ENCODE data around the gene KIF26A.

KIF26A gene

GRCh38 chr14:104141621-104142091, 3.3 kb downstream of the KIF26A start:
- H3K27ac ChIP-seq (ENCODE audit: extremely low read depth, low read depth, low read length), result no peak overlapping the region
- no peak for TF ChIP-seq REST (tag by site-specific recombination; IDR thresholded peaks at IDR 0.05)
- peak; percentile 55; the same call in 1 of the 2 replicates for TF ChIP-seq ZBTB48 (tag by site-specific recombination; IDR thresholded peaks at IDR 0.05)
- H3K36me3 ChIP-seq (ENCODE audit: control insufficient read depth in 2 of 2, insufficient read depth in 1 of 2, low read length in 2 of 2), result peaks cover 0 to 16% of the 10 kb centered on the region in 2 experiments; a peak in 1 of 3 replicates
- no peak overlapping the region for H3K4me3 ChIP-seq (ENCODE audit: low read depth, low read length)
- POLR2A ChIA-PET, result no interaction called here
- no peaks in the 10 kb centered on the region for H3K9me3 ChIP-seq (ENCODE audit: control insufficient read depth, insufficient read depth, low read depth, low read length)
- CTCF ChIA-PET, result no interaction called here
- H3K4me1 ChIP-seq (ENCODE audit: control insufficient read depth, insufficient read depth, low read length), result peaks cover 7% of the 10 kb centered on the region

GRCh38 chr14:104142136-104142945, 4.0 kb downstream of the KIF26A start:
- peak; percentile 73 for TF ChIP-seq GLIS2 (tag by site-specific recombination; IDR thresholded peaks at IDR 0.05)
- TF ChIP-seq ZIC2 (tag by site-specific recombination; IDR thresholded peaks at IDR 0.05), result peak; percentile 78
- peak; percentile 68 for TF ChIP-seq GLIS1 (tag by site-specific recombination; IDR thresholded peaks at IDR 0.05)
- no peak for TF ChIP-seq FEZF1 (tag by site-specific recombination; IDR thresholded peaks at IDR 0.05)
- no peak for TF ChIP-seq ZNF274 (IDR thresholded peaks at IDR 0.05; ENCODE audit: low read length)
- TF ChIP-seq ZNF274 (tag by site-specific recombination; IDR thresholded peaks at IDR 0.05; ENCODE audit: borderline replicate concordance), result no peak
- H3K36me3 ChIP-seq (ENCODE audit: control insufficient read depth in 2 of 2, insufficient read depth in 1 of 2, low read length in 2 of 2), result peaks cover 0 to 16% of the 10 kb centered on the region in 2 experiments; a peak in 1 of 3 replicates
- H3K27ac ChIP-seq (ENCODE audit: extremely low read depth, low read depth, low read length), result no peak overlapping the region
- ChIA-PET POLR2A (no interaction called here), CTCF (no interaction called here)
- 0 out of 2 replicates have a peak, but pooled peaks cover 4% of the 10 kb centered on the region for H3K4me1 ChIP-seq (ENCODE audit: control insufficient read depth, insufficient read depth, low read length)
- H3K9me3 ChIP-seq (ENCODE audit: control insufficient read depth, insufficient read depth, low read depth, low read length), result no peaks in the 10 kb centered on the region
- no peak overlapping the region for H3K4me3 ChIP-seq (ENCODE audit: low read depth, low read length)

- ChIA-PET POLR2A (no interaction called here), CTCF (interaction anchor here (0.7 kb wide), 1 partner anchor 14 kb away, joined by 3 read pairs; no protein-coding TSS in a partner anchor)
- Histone ChIP-seq H3K4me1 (ENCODE audit: control insufficient read depth, insufficient read depth, low read length) (0 out of 2 replicates have a peak, but pooled peaks cover 4% of the 10 kb centered on the region), H3K36me3 (ENCODE audit: control insufficient read depth in 2 of 2, insufficient read depth in 1 of 2, low read length in 2 of 2) (peaks cover 0 to 16% of the 10 kb centered on the region in 2 experiments; a peak in 1 of 3 replicates), H3K4me3 (ENCODE audit: low read depth, low read length) (no peak overlapping the region), H3K9me3 (ENCODE audit: control insufficient read depth, insufficient read depth, low read depth, low read length) (no peaks in the 10 kb centered on the region), H3K27ac (ENCODE audit: extremely low read depth, low read depth, low read length) (no peak overlapping the region)
- TF ChIP-seq MZF1 (tag by site-specific recombination; IDR thresholded peaks at IDR 0.05; ENCODE audit: borderline replicate concordance) (no peak), TRIM28 (IDR thresholded peaks at IDR 0.05; ENCODE audit: borderline replicate concordance, low read length) (no peak), ZNF610 (tag by site-specific recombination; IDR thresholded peaks at IDR 0.05; ENCODE audit: borderline replicate concordance) (no peak), ZBTB8A (tag by site-specific recombination; IDR thresholded peaks at IDR 0.05) (no peak), ZNF624 (tag by site-specific recombination; IDR thresholded peaks at IDR 0.05) (no peak), ZNF792 (tag by site-specific recombination; IDR thresholded peaks at IDR 0.05) (no peak), ZSCAN23 (tag by site-specific recombination; IDR thresholded peaks at IDR 0.05) (no peak), ZNF629 (tag by site-specific recombination; IDR thresholded peaks at IDR 0.05) (no peak), HOXA7 (CRISPR knock-in tag; IDR thresholded peaks at IDR 0.05; ENCODE audit: borderline replicate concordance) (no peak), ZNF16 (tag by site-specific recombination; IDR thresholded peaks at IDR 0.05; ENCODE audit: low read depth) (no peak), PBX3 (CRISPR knock-in tag; IDR thresholded peaks at IDR 0.05) (no peak), HOXC10 (CRISPR knock-in tag; IDR thresholded peaks at IDR 0.05) (no peak), PRDM10 (tag by site-specific recombination; IDR thresholded peaks at IDR 0.05) (no peak), ZBTB20 (tag by site-specific recombination; IDR thresholded peaks at IDR 0.05) (no peak), ZNF239 (tag by site-specific recombination; IDR thresholded peaks at IDR 0.05) (no peak), ZNF324 (tag by site-specific recombination; IDR thresholded peaks at IDR 0.05) (no peak)
Observed at GRCh38 chr14:104142946-104143470, 4.6 kb downstream of the KIF26A start.

All from HEK293 (cell line).